Measurements from ENCODE around the gene KCNMB3.
A peak's percentile ranks its signal among the peaks of the same experiment; 100 is the strongest.
"Not testable (repeated sequence)": the region's sequence is repeated elsewhere in the genome, so short reads cannot be mapped to it uniquely, and the experiment has no call there.

Gene KCNMB3, protein sequence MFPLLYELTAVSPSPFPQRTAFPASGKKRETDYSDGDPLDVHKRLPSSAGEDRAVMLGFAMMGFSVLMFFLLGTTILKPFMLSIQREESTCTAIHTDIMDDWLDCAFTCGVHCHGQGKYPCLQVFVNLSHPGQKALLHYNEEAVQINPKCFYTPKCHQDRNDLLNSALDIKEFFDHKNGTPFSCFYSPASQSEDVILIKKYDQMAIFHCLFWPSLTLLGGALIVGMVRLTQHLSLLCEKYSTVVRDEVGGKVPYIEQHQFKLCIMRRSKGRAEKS

DNA sequence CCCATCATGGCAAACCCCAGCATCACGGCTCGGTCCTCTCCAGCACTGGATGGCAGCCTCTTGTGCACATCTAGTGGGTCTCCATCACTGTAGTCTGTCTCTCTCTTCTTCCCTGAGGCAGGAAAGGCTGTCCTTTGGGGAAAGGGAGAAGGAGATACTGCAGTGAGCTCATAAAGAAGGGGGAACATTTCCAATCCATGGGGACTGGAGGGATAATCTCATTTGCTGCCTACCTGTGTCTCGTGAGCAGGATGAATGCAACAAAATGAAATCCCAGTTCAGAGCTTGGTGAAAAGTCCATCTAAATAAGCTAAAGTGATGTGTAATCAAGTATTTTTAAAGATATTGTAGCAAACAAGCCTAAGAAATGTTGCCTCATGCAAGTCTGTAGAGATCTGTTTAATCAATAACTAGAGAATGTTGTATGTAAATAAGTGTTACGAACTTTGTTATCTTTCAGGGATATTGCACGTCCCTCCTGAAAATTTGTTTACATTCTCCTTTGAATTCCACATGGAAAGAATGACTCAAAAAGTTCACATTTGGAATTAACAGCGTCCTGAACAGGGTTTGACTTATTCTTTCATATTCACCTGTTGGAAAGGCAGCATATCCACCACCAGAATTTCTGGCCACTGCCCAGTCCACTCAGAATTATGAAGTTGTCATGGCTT is at the start of gene KCNMB3:
KCNMB3 (minus strand) TSS at position 312 of the 674 bp plus-strand sequence; CDS start at position 188, 124 bp downstream.
- DNase-seq, result no peak

DNA sequence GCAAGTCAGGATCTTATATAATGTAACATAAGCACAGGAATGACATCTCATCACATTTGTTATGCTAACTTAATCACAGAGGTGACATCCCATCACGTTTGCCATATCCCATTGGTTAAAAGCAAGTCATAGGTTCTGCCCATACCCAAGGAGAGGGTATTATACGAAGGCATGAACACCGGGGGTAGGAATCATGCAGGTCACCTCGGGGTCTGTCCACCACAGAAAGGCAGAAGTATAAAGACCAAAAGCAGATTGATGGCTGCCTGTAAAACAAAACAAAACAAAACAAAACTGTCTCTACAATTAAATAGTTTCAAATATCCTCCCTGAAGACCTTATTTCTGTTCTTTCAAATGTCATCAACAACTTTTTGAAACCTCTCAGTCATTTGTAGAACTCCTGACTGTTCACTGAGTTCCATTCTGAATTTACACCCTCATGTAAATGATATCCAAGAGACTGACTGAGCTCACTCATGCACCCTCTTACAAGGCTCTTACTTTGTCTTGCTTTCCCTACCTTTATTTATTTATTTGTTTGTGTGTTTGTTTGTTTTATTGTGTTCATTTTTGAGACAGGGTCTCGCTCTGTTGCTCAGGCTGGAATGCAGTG is 49.2 kb upstream of the KCNMB3 start:
- DNase-seq, result no peak

DNA sequence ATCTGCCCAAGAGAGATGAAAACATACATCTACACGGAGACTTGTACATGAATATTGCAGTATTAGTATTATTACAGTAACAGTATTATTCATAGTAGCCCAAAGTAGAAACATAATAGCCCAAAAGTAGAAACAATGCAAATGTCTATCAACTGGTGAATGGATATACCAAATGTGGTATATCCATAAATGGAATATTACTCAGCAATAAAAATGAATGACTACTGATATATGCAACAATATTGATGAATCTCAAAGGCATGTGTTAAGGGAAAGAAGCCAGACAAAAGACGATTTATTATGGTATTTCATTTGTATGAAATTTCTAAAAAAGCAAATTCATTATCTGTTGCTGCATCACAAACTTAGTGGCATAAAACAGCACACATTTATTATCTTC is 48.4 kb upstream of the KCNMB3 start:
- DNase-seq, result no peak

DNA sequence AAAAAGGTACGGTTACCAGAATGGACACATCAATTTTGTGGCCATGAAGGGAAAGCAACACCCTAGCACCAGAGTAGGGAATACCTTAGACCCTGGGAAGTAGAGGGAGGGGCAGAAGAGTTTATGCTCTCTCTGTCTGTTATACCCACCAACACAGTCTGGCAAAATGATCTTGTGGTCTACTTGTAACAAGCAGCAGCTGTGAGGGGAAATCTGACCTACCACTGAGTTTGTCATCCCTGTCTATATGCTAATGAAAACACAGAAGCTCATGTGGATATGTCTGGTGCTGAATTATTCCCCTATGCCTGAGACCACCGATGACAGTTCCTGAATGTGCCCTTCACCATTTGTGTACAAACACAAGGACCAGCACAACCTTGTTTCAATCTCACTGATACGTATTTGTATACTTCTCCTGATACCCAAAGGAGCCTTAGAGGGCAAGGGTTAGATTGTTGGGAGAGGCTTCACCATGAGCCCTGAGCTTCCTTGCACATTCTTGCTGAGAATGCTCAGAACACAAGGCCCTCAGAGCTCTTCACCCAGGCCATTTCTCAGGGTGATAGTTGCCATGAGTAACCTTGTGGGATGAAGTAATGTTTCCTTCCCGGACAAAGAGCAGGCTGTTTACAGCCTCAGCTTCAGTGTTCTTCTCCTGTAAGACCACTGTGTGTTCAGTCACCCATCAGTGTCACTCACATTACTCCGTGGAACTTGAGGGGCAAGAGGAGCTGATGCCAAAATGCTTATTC is 47.2 kb upstream of the KCNMB3 start:
- no peak for DNase-seq

DNA sequence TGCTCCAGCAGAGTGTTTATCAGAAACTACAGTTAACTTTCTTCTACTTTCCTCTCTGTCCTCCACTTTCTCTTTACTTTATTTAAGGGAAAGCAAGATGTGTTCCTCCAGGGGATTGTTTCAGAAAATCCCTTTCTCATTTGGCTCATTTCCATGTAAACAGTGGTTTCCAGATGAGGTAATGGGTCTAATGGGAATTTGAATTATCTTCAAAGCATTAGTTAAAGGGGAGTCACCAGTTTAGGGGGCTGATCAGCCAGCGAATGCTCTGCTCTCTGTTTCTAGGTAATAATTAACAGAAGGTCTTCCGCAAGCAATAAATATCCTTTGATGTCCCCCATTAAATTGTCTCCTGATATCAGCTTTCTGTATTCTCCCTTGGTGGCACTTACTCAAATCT is 41.5 kb upstream of the KCNMB3 start:
- DNase-seq, result no peak

DNA sequence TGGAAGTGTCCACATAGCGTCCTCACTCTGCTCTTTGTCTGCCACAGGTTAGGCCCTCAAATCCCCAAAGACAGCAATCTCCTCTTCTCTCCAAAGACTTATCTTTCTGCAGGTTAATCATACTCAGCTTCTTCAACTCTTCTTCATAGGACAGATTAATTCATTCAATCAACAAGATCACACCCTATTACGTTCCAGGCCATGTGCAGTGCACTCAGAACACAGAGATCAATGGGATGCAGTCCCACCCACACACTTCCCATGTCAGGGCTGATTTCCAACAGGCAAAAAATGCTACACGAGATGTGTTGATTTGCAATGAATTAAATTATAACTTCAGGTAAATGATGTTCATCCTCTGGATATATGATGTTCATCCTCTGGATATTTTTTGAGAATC is 38.4 kb upstream of the KCNMB3 start:
- DNase-seq, result no peak

DNA sequence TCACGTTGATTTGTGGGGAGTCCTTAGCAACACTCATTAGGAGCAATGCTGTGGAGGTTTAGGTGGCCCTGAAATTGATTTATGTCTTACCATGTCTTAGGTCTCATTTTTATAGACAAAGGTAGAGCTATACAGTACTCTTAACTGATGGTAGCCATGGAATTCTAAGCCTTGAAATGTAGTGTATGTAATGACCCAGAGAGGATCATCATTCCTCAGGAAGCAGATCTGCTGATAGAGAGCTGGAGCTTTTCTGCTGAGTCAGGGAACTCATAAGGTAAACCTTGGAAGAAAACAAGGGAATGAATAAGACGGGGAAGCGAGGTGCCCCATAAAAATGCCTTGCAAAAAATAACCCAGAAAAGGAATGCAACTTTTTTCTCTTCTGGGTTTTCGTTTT is 37.9 kb upstream of the KCNMB3 start:
- no peak for DNase-seq

DNA sequence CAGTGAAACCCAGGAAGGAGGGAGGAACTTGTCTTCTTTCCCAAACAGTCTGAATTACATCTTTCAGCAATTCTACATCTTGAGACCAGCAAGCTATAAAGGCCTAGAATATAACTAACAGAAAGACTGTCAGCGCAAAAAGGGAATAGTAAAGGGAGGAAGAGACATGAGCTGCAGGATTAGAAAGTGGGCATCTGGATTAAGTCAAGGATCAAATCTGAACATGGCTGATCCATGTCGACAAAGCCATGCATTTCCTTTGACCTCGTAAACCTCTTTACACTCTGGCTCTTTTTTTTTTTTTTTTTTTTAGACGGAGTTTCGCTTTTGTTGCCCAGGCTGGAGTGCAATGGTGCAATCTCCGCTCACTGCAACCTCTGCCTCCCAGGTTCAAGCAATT is 35.4 kb upstream of the KCNMB3 start:
- DNase-seq, result no peak

DNA sequence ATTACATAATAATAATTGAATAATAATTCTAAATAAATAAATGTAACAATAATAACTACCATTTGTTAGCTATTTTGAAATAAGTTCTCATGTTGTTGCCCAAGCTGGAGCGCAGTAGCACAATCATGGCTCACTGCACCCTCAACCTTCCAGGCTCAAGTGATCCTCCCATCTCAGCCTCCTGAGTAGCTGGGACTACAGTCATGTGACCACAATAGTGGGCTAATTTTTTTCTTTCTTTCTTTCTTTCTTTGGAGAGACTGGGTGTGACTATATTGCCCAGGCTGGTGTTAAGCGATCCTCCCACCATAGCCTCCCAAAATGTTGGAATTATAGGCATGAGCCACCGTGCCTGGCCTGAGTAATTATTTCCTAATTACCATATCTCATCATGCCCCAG is 30.9 kb upstream of the KCNMB3 start:
- DNase-seq, result no peak

DNA sequence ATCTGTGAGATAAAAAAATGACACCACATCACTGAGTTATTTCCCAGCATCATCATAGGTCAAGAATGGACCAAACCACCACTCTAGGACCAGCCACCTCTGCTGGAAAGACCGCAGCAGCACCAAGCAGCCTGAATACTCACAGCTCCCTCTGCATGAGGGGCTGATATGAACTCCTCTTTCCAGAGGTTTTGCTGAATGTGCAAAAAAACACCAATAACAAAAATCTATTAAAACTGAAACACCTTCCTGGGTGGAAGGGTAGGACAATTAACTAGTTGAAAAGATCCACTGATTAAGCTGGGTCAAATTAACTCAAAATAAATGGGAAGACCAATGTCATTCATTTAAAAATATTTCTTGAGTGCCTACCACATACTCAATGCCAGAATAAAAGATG is 28.9 kb upstream of the KCNMB3 start:
- DNase-seq, result no peak

DNA sequence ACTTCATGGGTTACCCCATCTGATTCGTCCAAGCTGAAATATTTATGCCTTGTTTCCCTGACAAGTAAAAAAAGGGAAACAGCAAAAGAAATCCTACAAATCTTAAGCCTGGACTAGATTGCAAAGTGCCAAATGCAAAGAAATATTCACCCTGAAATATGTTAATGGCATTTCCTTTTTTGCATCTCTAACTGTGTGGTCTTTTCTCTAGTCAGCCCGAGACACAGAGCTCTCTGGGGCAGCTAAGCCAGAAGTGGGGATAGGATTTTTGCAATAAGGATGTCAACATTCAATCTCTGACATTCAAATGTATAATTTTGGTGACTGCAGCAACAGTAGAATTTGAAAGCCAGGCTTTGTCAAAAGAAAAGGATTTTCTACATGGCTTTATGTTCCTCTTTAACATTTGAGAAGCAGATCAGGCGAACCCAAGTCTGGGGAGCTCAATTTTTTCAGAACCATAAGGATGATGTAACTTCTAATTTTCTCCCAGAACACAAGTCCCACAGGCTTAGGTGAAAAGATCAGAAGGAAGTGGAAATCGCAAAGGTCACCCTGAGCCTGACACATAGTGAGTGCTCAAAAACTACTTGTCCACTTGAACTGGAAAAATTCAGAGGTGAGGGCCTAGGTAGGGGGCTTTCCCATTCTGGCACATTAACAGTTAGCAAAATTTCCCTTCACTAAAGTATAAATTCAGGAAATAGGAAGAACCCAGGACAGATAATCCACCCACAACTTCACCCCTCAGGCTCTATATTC is 28.2 kb upstream of the KCNMB3 start:
- no peak for DNase-seq

DNA sequence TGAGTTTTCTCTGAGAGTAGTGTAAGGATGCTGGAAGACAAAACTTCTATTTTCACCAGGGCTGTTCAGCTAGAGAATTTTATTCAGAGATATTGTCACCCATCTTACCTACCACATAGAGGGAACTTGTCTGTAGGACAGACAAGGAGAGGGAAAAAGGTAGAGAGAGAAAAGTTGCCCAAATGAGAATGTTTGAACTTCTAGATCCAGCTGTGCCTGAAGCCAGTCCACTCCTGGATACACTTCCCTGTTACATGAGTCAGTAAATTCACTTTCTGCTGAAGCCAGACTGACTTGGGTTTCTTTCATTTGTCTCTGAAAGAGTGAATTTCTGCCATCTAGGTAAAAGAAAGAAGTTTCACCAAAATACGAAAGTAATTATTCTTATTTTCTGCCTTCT is 27.2 kb upstream of the KCNMB3 start:
- DNase-seq, result no peak

DNA sequence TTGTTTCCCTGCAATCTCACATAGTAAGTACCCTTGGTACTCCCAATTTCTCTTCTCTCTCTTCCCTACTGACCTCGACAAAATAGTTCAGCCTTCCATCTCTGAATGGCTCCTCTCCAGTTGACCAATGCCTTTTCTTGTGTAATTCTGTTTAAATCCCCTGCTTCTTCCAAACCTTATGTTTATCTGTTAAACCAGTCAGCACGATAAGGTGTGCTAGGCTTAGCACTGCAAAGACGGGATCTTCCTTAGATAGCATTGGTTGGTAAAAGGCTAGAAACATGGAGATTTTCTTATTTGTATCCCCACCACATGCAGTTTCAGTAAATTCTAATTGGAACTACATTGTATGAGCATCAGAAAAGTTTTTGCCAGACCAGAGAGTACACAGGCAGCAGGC is 25.8 kb upstream of the KCNMB3 start:
- DNase-seq, result no peak

DNA sequence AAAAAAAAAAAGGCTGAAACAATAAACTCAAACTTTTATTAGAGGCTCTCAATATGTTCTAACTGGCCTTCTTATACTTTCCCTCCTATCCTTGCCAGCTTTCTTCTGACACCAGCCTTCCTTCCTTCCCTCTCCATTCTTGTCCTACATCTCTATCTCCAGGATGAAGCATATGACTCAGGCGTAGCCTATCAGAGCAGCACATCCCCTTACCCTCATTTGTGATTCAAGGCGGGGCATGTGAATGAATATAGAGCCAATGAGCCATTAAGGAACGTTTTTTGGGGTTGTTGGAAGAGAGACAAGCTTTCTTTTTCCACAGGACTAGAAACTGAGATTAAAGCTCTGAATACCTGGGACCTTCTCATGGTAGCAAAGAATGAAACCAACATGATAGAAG is 25.1 kb upstream of the KCNMB3 start:
- DNase-seq, result no peak

DNA sequence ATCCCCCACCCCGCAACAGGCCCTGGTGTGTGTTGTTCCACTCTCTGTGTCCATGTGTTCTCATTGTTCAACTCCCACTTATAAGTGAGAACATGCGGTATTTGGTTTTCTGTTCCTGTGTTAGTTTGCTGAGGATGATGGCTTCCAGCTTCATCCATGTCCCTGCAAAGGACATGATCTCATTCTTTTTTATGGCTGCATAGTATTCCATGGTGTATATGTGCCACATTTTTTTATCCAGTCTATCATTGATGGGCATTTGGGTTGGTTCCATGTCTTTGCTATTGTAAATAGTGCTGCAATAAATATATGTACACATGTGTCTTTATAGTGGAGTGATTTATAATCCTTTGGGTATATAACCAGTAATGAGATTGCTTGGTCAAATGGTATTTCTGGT is 23.5 kb upstream of the KCNMB3 start:
- DNase-seq, result not testable (repeated sequence)

DNA sequence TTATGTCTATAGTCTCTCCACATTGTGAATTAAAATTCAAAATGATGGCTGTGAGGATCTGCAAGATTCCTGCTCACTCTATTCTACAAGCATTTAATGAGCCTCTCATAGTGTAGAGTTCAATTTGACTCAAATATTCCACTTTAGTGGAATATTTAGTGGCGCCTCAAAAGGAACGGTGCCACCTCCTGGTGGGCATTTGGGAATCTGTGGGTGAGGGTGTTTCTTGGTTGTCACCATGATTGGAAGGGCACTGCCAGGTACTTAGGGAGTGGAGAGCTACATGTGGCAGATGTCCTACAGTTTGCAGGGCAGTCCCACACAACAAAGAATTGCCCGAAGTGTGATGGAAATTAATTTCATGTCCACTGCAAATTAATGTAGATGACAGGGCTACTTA is 21.5 kb upstream of the KCNMB3 start:
- peak; percentile 22 for DNase-seq

DNA sequence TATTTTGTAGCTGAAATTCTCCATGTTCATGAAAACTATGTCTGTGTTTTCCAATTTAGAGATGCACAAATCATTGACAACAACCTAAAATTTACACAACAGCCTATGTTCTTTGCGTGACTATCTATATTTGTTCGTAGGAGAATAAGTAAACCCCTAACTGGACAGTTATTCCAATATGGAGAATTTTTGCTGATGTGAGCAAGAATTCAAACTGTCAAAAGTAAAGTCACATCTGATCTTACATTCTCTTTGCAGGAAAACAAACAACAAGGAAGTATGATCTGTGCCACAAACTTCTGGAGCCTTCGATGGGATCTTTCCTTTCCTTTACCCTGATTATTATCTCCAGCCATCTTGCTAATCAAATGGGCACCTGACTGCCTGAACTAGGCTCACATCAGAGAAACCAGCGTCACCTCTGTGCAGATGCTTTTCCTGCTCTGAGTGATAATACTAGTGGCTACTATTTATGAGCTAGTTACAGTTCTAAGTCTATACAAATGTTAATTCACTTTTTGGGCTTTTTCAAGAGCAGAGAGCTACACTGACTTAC is 18.3 kb upstream of the KCNMB3 start:
- no peak for DNase-seq

DNA sequence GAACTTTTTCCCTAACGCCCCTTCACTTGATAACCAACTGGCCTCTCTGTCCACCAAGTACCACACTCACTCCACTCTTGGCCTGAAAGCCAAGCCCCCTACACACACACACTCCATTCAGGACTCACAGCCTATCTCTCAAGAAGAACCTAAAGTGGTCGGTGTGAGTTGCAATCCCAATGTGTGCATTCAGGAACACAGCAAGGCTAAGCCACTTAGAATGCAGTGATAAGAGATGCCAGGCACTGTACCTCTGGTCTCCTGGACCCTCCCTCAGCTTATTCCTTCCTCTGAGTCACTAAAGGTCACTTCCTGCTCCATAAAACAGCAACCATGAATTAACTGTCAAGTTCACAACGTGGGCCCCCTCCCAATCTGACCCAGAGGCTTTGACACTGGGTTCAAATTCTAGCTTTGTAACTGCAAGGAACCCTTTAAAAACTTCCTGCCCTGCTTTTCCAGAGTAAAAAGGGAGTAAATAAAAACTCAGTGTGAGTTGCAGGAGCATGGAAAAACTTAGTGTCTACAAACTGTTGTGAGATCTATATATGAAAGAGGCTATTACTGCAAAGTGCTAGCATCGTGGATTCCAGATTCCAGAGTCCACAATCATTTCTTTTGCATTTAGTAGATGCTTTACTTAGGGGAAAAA is 17.6 kb upstream of the KCNMB3 start:
- DNase-seq, result no peak

DNA sequence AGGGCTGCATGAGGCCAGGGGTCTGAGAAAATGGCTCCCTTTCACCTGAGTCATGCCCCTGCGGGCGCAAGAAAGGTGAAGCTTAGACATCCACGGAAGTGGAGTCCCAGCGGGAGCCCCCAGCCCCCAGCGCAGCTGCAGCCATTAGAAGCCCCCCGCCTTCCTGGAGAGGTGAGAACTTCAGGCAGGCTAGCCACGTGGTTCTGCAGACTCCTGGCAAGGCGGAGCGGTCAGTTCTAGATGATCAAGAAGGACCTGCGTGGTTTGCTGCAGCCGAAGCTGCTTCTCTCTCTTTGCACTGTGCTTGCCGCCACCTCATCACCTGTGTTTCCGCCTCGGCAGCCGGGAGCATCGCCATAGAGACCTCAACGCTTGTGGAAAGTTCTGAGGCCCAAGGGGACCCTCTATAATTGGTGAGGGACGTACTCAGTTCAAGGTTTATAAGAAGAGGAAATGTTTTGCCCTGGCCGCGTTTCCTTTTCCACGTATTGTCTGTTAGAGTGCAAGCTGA is 15.8 kb upstream of the KCNMB3 start:
- DNase-seq, result no peak

DNA sequence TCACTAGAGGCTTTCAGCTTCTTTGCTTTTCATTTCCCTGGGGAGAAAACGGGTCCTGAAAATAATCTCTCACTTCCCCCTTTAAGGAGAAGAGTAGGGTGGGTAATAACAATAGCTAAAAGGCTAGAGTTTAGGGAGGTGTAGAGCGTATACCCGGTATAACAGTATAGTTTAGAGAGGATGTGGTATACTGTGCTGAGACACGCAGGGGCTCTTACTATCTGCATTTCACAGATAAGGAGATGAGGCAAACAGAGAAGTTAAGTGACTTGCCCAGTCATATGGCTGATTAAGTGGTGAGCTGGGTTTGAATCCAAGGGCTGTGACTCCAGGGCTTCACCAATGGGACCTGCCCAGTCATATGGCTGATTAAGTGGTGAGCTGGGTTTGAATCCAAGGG is 15.0 kb upstream of the KCNMB3 start:
- DNase-seq, result no peak

DNA sequence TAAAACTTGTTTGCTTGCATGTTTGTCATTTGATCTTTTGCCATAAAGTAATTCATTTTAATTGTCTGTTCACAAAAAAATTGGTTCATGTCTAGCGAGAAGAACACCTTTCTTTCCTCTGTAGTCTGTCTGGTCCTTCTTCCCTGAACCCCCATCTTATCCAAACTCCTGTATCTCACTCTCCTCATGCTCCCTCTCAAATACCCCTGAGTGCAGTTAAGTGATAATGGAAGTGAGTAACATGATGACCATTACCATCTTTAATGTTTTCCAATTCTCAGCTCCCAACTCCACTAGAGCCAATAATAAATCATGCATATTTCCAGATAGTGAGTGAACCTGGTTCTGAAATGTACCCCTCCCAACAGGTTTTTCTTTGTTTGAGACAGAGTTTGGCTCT is 14.2 kb upstream of the KCNMB3 start:
- no peak for DNase-seq

DNA sequence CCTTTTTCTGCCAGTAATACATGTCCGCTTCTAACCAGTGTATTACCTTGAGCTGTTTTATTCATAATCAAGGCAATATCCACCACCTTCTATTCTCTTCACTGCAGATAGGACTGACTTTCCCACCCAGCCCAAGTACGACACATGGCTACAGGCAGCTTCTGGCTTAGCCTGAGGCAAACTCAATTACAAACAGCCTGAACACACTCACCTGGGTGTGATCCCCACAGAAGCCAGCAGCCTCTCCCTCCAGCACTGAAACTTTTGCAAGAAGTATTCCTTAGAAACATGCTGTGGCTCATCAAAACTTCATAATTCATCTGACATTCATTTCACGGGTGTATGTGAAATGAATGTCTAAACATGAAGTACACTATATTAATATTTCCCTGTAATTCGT is 13.5 kb upstream of the KCNMB3 start:
- no peak for DNase-seq
